Forelimb muscle (tissue), 1 donor: ENCODE measurements around the gene CHST12. TPM values are rescaled to one million over a fixed set of nuclear protein-coding genes. Genes with fewer than 3 reads are reported as not detected.

Experiments
- DNase-seq: peaks from one replicate; pipeline ENCODE4 v3.0.0-alpha.2; 2013; ENCODE audit warnings: low read depth
- polyA plus RNA-seq: library from polyadenylated mRNA; unstranded; fragments of 120-200 nt; gene quantifications from one replicate; pipeline ENCODE4 v1.2.1, GENCODE V29; 2013; ENCODE audit not compliant: insufficient read length

The CHST12 gene
- polyA plus RNA-seq, 1 donor: 9.3 TPM

- no peak for DNase-seq
Observed at GRCh38 chr7:2478399-2478785, 75.0 kb downstream of the CHST12 start.

GRCh38 chr7:2478800-2479199, 75.4 kb downstream of the CHST12 start:
- no peak for DNase-seq

- no peak for DNase-seq
Observed at GRCh38 chr7:2479276-2480069, 76.1 kb downstream of the CHST12 start.

- DNase-seq: no peak
Observed at GRCh38 chr7:2480070-2480408, 76.6 kb downstream of the CHST12 start.

GRCh38 chr7:2481195-2481594, 77.8 kb downstream of the CHST12 start:
- DNase-seq: no peak

DNA sequence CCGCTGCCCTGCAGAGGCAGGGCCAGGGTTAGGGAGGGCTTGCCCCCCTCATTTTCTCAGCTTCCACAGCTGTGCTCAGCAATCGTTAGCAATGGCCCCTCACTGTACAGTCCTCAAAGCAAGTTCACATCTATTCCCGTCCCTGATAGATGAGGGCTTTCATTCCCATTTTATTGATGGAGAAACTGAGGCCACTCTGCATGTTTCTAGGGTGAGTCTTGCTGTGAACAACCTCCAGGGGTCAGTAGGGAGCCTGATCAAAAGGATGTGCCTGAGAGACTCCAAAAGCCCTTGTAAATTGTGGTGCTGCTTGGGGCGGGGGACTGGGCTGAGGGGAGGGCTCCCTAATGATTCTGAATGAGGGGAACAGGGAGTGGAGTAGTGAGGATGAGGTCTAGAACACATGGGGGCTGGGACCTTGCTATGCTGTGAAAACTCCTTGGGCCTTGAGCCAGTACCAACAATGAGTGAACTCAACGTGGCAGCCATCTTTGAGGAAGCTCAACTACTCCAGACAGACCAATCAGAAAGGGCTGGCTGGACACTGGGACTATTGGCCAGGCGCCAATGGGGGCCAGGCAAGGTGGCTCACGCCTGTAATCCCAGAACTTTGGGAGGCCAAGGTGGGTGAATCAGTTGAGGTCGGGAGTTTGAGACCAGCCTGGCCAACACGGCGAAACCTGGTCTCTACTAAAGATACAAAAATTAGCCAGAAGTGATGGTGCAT, 79.5 kb downstream of the CHST12 start:
- DNase-seq: no peak

DNA sequence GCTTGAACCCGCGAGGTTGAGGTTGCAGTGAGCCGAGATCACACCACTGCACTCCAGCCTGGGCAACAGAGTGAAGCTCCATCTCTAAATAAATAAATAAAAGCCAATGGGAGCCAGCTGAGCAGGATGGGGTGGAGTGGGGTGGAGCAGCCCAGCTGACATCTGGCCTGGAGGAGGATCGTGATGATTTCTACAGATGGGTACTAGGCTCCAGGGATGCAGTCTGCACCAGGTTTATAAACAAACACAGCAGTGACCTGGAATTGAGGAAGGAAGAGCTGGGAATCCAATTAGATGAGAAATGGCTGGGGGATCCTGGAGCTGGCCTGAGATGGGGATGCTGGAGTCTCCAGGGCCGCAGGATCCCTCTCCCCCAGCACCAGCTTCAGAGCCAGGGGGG, 80.1 kb downstream of the CHST12 start:
- DNase-seq: peak; percentile 44

DNA sequence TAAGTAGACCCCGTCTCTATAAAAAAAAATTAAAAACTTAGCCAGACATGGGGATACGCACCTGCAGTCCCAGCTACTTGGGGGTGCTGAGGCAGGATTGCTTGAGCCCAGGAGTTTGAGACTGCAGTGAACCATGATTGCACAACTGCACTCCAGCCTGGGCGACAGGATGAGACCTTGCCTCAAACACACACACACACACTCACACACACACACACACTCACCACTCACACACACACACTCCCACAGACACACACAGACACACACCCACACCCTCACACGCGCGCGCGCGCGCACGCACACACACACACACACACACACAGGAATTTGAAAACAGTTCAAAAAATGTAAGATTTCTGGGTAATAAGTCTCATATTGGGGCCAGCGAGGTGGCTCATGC, 81.5 kb downstream of the CHST12 start:
- DNase-seq: no peak

- peak; percentile 78 for DNase-seq
Observed at GRCh38 chr7:2487586-2488271, 84.3 kb downstream of the CHST12 start.

- DNase-seq: no peak
Observed at GRCh38 chr7:2488272-2488645, 84.8 kb downstream of the CHST12 start.

GRCh38 chr7:2488681-2489080, 85.3 kb downstream of the CHST12 start:
- DNase-seq: no peak

- no peak for DNase-seq
Observed at GRCh38 chr7:2490181-2490651, 86.8 kb downstream of the CHST12 start.

GRCh38 chr7:2492038-2492437, 88.6 kb downstream of the CHST12 start:
- no peak for DNase-seq

DNA sequence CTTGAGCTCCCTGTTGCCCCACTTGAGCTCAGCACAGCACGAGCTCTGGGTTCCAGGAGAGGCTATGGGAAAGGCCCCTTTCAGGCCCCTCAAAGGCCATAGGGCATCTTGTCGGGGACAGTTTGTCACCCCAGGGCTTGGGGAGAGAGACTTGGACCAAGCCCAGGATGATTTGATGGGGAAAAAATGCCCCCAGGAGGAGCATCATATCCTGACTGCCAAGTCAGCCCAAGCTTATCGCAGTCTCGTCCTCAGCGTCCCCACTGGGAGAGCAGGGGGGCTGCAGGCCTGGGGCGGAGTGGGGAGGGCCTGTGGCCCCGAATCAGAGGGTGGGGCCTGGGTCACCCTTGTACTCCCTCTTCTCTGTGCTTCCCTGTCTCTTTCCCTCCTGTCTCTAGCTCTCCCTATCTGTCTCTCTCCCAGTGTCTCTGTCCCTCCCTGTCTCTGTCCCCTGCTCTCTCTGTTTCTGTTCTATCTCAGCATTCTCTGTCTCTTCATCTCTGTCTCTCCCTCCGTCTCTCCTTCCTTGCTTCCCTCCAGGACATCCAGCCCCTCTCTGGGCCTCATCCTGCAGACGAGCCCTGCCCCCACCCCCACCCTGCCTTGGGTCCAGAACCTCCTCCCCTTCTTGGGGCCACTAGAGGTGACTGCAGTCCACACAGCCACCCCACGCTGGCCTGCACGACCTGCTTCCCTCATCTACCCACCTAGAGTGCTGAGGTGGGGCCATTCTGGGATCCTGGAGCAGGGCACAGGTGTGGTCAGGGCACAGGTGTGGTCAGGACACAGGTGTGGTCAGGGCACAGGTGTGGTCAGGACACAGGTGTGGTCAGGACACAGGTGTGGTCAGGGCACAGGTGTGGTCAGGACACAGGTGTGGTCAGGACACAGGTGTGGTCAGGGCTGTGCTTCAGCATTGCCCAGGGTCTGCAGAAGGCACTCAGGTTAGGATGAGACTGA, 90.1 kb downstream of the CHST12 start:
- no peak for DNase-seq

GRCh38 chr7:2494191-2495130, 91.0 kb downstream of the CHST12 start:
- no peak for DNase-seq

DNA sequence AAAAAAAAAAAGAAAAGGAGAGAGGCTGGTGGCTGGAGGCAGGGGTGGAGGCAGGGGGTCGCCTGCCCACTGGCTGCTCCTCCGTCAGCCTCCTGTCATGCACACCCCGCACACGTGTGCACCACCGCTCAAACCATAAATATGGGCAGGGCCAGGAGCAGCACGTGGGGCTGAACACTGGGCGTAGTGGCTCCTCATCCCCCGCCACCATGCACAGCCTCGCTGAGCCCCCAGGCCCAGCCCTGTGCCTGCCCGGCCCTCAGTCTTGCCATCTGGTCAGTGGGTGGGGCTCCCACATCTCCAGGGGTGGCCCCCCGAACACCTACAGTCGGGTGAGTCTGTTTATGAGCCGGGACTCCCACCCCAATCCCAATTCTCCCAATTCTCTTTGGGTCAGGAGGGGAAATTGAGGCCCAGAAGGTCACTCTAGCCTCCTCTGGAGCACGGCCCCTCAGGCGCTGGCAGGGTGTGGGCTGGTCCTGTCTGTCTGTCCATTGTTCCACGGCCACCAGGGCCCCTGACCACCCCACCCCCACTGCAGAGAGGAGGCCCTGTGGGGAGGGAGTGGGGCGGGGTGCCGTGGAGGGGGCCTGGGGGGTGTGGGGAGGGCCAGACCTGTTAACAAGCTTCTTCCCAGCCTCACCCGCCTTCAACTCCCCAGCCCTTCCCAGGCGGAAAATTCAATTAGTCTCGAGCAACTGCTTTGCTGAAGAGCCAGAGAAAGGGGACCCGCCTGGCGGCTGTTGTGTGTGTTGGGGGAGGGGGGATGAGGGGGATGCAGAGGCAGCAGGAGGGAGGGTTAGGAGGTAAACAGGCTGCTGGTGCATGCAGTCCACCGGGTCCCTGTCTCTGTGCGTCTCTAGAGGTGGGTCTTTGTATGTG, 92.2 kb downstream of the CHST12 start:
- DNase-seq: no peak

GRCh38 chr7:2496375-2496774, 93.0 kb downstream of the CHST12 start:
- DNase-seq: no peak

GRCh38 chr7:2497065-2497464, 93.7 kb downstream of the CHST12 start:
- DNase-seq: no peak
